UCSD-AML1 (cell line): ENCODE results near the gene EBP.
A peak's percentile ranks its signal among the peaks of the same experiment; 100 is the strongest.
"Not testable (repeated sequence)": the region's sequence is repeated elsewhere in the genome, so short reads cannot be mapped to it uniquely, and the experiment has no call there.

Source experiments
- DNase-seq: peaks from one replicate; lab custom pipeline; 2025; ENCODE audit not compliant: unreplicated experiment; lab: John Stamatoyannopoulos, UW

Gene EBP

DNA sequence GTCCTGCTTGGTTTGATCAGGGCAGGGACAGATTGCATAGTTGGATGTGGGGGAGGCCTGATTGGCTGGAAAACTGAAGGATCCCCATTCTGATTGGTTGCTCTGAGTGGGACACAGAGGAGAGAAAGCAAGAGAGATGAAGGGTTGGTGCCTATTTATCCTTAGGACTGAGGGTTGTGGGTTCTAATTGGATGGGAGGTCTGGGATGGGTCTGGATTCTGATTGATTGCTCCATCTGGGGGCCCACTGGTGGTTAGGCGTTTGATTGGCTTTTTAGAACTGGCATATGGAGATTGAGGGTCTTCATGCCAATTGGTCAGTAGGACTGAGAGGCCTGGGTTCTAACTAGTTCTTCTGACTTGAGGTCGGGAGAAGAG, 644 bp upstream of the EBP start:
- no peak for DNase-seq

DNA sequence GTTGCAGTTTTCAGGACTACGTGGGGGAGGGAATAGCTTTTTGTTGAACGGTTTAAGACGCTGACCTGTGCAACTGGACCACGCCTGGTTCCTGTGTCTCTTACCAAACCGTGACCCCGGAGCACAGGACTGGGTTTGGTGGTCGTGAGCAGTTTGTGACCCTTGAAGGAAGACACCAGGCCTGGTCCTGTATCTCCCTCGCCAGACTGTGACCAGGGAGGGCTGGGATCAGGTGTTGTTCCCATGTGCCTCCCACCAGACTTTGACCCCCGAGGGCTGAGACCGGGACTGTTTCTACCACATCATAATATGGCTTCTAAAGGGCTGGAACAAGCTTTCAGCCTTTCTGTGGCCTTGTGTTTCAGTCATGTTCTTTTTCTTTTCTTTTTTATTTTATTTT, 683 bp downstream of the EBP start:
- no peak for DNase-seq

DNA sequence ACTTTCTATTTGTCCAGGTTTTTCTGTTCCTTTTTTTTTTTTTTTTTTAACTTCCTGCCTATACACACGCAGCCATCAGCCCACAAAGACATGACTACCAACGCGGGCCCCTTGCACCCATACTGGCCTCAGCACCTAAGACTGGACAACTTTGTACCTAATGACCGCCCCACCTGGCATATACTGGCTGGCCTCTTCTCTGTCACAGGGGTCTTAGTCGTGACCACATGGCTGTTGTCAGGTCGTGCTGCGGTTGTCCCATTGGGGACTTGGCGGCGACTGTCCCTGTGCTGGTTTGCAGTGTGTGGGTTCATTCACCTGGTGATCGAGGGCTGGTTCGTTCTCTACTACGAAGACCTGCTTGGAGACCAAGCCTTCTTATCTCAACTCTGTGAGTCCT, 2.1 kb downstream of the EBP start:
- DNase-seq: no peak

DNA sequence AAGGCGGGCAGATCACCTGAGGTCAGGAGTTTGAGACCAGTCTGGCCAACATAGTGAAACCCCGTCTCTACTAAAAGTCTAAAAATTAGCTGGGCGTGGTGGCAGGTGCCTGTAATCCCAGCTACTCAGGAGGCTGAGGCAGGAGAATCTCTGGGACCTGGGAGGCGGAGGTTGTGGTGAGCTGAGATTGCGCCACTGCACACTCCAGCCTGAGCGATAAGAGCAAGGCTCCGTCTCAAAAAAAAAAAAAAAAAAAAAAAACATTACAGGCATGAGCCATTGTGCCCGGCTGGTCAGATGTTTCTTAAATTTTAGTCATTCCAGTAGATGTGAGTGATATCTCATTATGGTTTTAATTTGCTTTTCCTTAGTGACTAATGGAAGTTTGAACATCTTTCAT, 4.2 kb downstream of the EBP start:
- DNase-seq: not testable (repeated sequence)

DNA sequence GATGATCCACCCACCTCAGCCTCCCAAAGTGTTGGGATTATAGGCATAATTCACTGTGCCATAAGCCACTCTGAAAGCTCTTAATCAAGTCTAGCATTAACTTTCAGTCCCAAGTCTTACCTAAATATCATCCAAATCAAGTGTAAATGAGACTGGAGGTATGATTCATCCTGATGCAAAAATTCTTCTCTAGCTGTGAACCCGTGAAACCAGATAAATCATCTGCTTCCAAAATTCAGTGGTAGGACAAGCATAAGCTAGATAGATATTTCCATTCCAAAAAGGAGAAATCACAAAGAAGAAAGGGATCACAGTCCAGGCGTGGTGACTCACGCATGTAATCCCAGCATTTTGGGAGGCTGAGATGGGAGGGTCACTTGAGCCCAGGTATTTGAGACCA, 9.1 kb downstream of the EBP start:
- no peak for DNase-seq

DNA sequence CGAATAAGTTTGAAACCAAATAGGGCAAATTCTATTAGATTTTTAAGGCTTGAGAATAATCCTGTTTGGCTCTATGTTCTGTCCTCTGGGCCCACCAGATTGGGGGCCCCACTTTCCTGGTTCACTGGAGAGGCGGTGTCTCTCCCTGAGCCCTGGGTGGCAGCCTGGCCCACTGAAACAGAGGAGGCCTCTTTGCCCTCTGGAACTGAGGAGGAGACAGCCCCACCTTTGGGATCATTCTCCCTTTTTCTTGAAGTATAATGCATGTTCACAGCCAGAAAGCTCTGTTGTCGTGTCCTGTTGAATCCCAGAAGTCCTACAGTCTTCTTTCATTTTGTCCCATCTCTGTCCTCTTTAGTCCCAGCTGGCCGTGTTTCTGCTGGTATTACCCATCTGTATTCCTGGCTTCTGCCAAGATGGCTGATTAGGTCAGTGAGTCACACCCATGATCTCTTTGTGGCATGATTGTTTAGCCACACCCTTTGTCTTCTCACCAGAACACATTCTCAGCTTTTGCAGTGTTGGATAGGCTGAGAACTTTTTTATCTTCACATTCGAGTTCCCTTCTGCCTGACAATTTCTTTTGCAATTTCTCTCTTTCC, 9.9 kb downstream of the EBP start:
- no peak for DNase-seq

DNA sequence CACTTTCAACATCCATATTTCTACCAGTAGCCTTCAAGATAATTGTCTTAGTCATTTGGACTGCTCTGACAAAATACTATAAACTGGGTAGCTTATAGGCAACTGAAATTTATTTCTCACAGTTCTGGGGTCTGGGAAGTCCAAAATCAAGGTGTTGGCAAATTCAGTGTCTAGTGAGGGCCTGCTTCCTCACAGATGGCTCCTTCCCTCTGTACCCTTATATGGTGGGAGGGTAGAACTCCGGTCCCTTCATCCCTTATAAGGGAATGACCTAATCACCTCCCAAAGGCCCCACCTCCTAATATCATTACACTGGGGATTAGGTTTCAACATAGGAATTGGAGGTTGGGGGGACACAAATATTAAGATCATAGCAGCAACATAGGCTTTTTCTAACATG, 10.6 kb downstream of the EBP start:
- DNase-seq: no peak

DNA sequence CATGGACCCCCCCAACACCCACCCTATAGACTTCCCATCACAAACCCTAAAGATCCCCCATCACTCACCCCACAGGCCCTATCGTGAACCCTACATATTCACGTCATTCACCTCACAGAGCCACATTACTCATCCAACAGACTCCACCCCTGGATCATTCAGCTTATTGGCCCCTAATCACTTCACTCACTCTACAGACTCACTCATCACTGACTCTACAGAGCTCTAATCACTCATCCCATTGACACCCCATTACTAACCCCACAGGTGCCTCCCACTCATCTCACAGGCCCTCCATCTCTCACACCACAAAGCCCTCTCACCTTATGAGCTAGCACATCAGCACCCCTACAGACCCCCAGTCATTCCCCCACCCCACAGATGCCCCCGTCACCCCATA, 11.6 kb downstream of the EBP start:
- no peak for DNase-seq

DNA sequence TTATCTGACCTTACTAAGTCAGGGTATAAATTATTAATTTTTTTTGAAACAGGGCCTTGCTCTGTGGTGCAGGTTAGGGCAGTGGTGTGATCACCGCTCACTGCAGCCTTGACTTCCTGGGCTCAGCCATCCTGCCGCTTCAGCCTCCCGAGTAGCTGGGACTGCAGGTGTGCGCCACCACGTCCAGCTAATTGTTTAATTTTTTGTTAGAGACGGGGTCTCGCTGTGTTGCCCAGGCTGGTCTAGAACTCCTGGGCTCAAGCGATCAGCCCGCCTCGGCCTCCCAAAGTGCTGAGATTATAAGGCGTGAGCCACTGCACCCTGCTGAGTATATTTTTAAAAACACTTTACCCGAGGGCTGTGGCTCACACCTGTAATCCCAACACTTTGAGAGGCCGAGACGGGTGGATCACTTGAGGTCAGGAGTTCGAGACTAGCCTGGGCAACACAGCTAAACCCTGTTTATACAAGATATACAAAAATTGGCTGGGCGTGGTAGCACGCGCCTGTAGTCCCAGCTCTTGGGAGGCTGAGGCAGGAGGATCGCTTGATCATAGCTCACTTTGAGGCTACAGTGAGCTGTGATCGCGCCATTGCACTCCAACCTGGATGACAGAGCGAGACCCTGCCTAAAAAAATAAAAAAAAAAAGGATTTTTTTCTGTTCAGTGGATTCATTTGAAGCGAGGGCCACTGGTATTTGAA, 17.2 kb downstream of the EBP start:
- DNase-seq: no peak

DNA sequence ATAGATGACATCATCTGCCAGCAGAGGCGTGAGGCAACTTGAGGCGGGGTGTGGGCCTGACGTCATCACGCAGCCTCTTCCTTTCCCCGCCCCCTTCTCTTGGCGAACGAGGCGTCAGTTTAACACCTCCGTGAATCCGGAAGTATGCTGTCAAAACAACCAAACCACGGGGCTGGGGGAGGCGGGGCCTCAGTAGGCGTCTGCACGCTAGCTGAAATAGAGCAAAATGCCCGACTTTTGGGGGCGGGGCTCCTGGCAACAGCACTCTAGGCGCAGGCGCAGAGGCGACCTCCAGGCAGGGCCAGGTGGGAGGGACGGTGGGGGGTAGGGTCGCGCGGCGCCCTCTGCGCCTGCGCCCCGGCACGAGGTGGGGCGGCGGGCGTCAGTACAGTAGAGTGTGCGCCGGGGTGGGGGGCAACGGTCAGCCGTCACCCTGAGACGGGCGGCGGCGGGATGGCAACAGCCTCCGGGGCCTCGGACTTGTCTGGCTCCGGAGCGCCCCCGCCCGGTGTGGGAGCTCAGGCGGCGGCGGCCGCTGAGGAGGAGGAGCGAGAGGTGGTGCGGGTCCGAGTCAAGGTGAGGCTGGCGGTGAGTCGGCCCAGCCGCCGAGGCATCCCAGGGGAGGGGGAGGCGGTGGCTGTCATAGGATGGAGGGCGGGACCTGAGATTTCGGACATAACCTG, 17.9 kb downstream of the EBP start, which contains the start of gene TBC1D25:
TBC1D25 (plus strand) TSS at position 370 of the 683 bp plus-strand sequence; CDS start at position 454, 84 bp downstream.
- peak; percentile 95 for DNase-seq

DNA sequence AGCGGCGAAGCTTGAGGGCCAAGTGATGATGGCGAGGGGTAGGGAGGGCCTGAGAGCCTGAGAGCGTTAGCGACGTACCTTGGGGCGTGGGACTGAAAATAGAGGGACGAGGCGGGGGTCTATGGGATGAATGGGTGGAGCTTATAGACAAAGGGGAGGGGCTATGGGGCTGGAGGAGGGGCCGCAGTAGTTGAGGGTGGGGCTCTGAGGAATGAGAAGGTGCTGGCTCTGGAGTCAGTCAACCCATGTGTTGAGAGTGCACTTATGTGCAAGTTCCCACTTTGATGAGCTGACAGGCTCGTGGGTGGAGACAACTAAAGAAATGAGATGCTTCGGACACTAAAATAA, 18.4 kb downstream of the EBP start:
- DNase-seq: peak; percentile 67

DNA sequence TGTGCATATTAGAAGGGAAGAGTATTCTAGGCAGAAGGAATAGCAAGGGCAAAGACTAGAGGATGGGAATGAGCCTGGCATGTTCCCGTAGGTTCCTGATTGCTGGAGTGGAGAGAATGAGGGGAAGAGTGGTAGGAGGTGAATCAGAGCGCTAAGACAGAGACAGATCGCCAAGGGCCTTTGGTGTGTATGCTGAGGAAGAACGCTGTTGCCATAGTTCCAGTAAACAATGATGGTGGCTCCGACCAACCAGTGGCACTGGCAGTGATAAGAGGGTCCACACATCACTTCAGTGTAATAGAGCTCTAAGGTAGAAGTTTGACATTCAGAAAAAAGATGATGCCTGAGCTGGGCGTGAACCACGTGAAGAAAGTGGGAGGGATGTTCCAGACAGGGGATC, 18.9 kb downstream of the EBP start:
- DNase-seq: no peak

DNA sequence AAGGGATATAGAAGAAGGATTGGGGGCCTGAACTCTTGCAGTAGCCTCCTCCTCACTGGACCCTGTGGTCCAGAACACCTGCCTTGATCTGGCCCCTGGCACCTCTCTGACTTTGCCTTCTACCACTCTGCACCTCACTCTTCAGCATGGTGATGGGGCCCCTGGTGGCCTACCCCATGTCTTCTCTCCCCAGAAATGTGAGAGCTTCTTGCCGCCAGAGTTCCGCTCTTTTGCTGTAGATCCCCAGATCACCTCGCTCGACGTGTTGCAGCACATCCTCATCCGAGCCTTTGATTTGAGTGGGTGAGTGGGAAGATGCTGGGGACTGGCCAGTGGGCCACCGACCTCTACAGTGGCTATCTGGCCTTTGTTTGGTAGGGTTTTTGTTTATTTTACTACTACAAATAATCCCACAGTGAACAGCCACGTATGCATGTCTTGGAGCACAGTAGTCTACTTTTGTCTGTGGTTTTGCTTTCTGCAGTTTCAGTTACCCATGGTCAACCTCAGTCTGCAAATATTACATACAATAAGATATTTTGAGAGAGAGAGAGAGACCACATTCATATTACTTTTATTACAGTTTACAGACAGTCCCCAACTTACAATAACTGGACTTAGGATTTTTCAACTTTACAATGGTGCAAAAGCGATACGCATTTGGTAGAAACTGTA, 19.7 kb downstream of the EBP start:
- DNase-seq: no peak

DNA sequence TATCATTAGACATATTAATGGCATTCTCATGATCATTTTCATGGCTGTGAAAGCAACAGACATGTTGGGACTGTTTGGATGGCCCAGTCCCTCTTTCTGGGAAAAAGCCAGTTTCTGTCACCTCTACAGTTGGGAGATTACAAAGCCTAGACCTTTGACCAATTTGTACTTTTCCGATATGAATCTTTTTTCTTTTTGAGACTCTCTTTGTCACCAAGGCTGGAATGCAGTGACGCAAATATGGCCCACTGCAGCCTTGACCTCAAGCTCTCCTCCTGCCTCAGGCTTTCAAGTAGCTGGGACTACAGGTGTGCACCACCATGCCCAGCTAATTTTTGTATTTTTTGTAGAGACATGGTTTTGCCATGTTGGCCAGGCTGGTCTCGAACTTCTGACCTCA, 27.3 kb downstream of the EBP start:
- no peak for DNase-seq

DNA sequence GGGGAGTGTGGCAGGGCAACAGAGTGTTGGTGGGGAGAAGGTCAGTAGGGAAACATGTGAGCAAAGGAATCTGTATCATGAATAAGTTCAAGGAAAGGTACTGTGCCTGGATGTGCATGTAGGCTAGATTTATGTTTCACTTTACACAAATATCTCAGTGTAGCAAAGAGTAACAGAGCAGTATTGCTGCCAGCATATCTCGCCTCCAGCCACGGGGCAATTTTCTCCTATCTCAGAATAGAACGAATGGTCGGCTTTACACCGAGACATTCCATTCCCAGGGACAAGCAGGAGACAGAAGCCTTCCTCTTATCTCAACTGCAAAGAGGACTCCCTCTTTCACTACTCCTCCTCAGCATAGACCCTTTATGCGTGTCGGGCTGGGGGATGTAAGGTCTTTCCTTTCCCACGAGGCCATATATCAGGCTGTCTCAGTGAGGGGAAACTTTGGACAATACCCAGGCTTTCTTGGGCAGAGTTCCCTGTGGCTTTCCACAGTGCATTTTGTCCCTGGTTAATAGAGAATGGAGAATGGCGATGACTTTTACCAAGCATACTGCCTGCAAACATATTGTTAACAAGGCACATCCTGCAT, 34.2 kb downstream of the EBP start:
- not testable (repeated sequence) for DNase-seq

DNA sequence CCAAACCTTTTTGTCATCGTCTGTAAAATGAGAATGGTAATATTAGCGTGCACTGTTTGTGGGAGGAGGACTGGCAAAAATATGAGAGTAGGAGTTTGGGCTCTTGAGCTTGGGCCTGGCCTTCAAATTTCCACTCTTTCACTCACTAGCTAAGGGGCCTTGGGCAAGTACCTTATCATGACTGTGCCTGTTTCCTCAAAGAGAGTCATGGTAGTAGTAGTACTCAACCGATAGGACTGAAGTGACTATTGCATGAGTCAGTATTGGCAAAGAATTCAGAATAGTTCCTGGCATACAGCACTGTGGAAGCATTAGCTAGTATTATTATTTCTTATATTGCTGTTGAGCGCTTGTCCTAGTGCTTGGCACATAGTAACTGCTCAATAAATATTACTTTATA, 36.7 kb downstream of the EBP start:
- DNase-seq: no peak

DNA sequence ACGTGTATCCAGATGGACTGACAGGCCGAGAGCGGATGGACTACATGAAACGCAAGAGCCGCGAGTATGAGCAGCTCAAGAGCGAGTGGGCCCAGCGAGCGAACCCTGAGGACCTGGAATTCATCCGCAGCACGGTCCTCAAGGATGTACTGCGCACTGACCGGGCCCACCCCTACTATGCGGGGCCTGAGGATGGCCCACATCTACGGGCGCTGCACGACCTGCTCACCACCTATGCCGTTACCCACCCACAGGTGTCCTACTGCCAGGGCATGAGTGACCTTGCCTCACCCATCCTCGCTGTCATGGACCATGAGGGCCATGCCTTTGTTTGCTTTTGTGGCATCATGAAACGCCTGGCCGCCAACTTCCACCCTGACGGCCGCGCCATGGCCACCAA, 38.0 kb downstream of the EBP start:
- DNase-seq: no peak

DNA sequence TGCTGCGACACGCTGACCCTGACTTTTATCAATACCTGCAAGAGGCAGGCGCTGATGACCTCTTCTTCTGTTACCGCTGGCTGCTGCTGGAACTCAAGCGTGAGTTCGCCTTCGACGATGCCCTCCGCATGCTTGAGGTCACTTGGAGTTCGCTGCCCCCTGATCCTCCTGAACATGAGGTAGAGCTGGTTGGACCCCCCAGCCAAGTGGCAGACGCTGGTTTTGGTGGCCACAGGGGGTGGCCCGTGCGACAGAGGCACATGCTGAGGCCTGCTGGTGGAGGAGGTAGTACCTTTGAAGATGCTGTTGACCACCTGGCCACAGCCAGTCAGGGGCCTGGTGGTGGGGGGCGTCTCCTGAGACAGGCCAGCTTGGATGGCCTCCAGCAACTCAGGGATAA, 38.4 kb downstream of the EBP start:
- no peak for DNase-seq

DNA sequence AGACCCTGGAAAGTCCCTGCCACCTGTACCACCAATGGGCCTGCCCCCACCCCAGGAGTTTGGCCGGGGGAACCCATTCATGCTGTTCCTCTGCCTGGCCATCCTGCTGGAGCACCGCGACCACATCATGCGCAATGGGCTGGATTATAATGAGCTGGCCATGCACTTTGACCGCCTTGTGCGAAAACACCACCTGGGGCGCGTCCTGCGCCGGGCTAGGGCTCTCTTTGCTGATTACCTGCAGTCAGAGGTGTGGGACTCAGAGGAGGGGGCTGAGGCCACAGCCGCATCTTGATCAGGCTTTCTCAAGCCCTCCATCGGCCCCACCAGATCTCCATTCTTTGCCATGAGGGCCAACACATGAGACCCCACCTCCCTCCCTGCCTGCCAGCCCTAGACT, 39.1 kb downstream of the EBP start:
- DNase-seq: no peak

DNA sequence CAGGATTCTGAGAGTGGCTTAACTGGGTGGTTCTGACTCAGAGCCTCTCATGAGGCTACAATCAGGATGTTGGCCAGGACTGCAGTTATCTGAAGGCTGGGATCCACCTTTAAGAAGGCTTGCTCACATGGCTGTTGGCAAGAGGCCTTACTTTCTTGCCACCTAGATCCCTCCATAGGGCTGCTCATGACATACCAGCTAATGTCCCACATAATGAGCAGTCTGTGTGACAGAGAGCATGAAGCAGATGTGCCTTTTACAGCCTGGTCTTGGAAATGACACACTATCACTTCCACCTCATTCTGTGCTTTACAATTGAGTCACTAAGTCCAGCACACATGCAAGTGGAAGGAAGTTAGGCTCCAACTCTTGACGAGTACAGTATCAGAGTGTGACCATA, 48.4 kb downstream of the EBP start:
- peak; percentile 16 for DNase-seq

DNA sequence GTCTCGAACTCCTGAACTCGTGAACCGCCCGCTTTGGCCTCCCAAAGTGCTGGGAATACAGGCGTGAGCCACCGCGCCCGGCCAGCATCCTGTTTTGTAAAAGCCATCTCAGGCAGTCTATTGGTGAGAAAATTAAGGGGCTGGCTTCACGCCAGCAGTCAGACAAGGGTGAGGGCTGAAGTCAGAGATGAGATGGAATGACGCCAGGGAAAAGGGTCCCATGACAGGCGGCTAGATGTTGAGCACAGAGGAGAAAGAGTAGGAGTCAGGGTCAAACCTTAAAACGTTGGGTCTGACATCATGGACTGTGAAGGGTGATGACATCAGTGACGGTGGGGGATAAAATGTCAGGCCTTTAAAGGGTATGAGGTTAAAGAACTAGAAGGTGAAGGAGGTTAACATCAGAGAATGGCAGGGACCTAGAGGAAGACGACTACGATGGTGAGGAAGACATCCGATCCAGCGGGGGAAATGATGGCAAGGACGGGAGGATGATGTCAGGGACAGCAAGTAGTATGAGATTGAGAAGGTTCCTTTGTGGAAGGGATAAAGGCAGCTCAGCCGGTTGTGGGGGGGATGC, 52.2 kb downstream of the EBP start:
- no peak for DNase-seq
